Lower lobe of right lung (tissue), 2 donors: Measurements from ENCODE around the gene TMEM120B. TPM values are rescaled to one million over a fixed set of nuclear protein-coding genes. Genes with fewer than 3 reads are reported as not detected.

Source experiments
- ATAC-seq, 2 donors: fragments of 200-7000 bp; cut with Tn5 transposase; one replicate each; pipeline ENCODE4 v1.9.1; 2020 to 2022; ENCODE audit warnings: mild to moderate bottlenecking in 2 of 2, moderate library complexity in 2 of 2
- DNase-seq: peaks from one replicate; pipeline ENCODE4 v3.0.0-alpha.2; 2020
- H3K27ac ChIP-seq: fragments of 200-600 bp; one replicate; pipeline ENCODE4 v1.8.0; 2022
- H3K27me3 ChIP-seq: fragments of 200-600 bp; one replicate; pipeline ENCODE4 v1.8.0; 2022; ENCODE audit warnings: low read depth
- H3K36me3 ChIP-seq: fragments of 200-600 bp; one replicate; pipeline ENCODE4 v1.8.0; 2022; ENCODE audit warnings: mild to moderate bottlenecking
- H3K4me1 ChIP-seq: fragments of 200-600 bp; one replicate; pipeline ENCODE4 v1.8.0; 2022
- H3K4me3 ChIP-seq: fragments of 200-600 bp; one replicate; pipeline ENCODE4 v1.8.0; 2022; ENCODE audit warnings: mild to moderate bottlenecking
- H3K9me3 ChIP-seq: fragments of 200-600 bp; one replicate; pipeline ENCODE4 v1.8.0; 2022
- CTCF ChIP-seq: fragments of 200-600 bp; IDR thresholded peaks from one replicate; pipeline ENCODE4 v1.8.0; 2022; ENCODE audit warnings: antibody characterized with exemption, mild to moderate bottlenecking
- intact Hi-C: fragments of 100-400 bp; cut with DNase I; formaldehyde crosslinking; loops from one replicate; pipeline ENCODE4 v1.11.0; 2022
- total RNA-seq: library from RNA; stranded (reverse); fragmentation: NEBNext Ultra II Directional; extraction: Animal tissue kit (Norgen Biotek cat#: 25700); gene quantifications from one replicate; pipeline ENCODE4 v1.2.1, GENCODE V29; 2021
- donor health status: DM: no; HTN: yes; CAD: no; lungs with severe emphysema.

Gene TMEM120B
- total RNA-seq, 1 donor from 2014 or later = 13.4 TPM

GRCh38 chr12:121796855-121797751 is 84.6 kb downstream of the TMEM120B start:
- peak overlapping the region; percentile 85 for H3K27ac ChIP-seq
- TF ChIP-seq CTCF = peak; percentile 49
- ATAC-seq (peak; percentile 53 to 54), DNase-seq (peak; percentile 97)
- H3K27me3 ChIP-seq = no peaks in the 10 kb centered on the region
- peaks cover 33% of the 10 kb centered on the region for H3K36me3 ChIP-seq
- H3K4me1 ChIP-seq = peaks cover 72% of the 10 kb centered on the region
- no peaks in the 10 kb centered on the region for H3K9me3 ChIP-seq
- peak overlapping the region; percentile 37 for H3K4me3 ChIP-seq
- intact Hi-C loops = no loop called here

GRCh38 chr12:121797937-121798786 is 85.6 kb downstream of the TMEM120B start:
- Histone ChIP-seq H3K27ac (peak overlapping the region; percentile 100), H3K4me1 (peaks cover 62% of the 10 kb centered on the region), H3K27me3 (no peaks in the 10 kb centered on the region), H3K9me3 (no peaks in the 10 kb centered on the region), H3K36me3 (peaks cover 33% of the 10 kb centered on the region), H3K4me3 (peak overlapping the region; percentile 85)
- no peak for TF ChIP-seq CTCF
- intact Hi-C loops = no loop called here
- ATAC-seq (no peak), DNase-seq (no peak)

GRCh38 chr12:121798787-121799155 is 86.2 kb downstream of the TMEM120B start:
- intact Hi-C loops = no loop called here
- no peak for TF ChIP-seq CTCF
- H3K9me3 ChIP-seq = no peaks in the 10 kb centered on the region
- ATAC-seq = no peak
- peaks cover 57% of the 10 kb centered on the region for H3K4me1 ChIP-seq
- H3K4me3 ChIP-seq = peak overlapping the region; percentile 85
- peaks cover 33% of the 10 kb centered on the region for H3K36me3 ChIP-seq
- no peak for DNase-seq
- peak overlapping the region; percentile 100 for H3K27ac ChIP-seq
- H3K27me3 ChIP-seq = no peaks in the 10 kb centered on the region

GRCh38 chr12:121799156-121799841 is 86.7 kb downstream of the TMEM120B start:
- H3K4me3 ChIP-seq = peak overlapping the region; percentile 85
- no peak for TF ChIP-seq CTCF
- intact Hi-C loops = no loop called here
- H3K27me3 ChIP-seq = no peaks in the 10 kb centered on the region
- H3K36me3 ChIP-seq = peaks cover 33% of the 10 kb centered on the region
- H3K9me3 ChIP-seq = no peaks in the 10 kb centered on the region
- DNase-seq (peak; percentile 77), ATAC-seq (peak; percentile 27 to 48)
- H3K27ac ChIP-seq = peak overlapping the region; percentile 100
- peaks cover 52% of the 10 kb centered on the region for H3K4me1 ChIP-seq
